BE2C (cell line): ENCODE data around the gene FLACC1.
"Not testable (repeated sequence)": the region's sequence is repeated elsewhere in the genome, so short reads cannot be mapped to it uniquely, and the experiment has no call there.

ENCODE experiments used
- DNase-seq: peaks from one replicate; pipeline ENCODE4 v3.0.0-alpha.2; 2020
- H3K27me3 ChIP-seq: fragments of 250-450 bp; sonication (Bioruptor Pico); 2 replicates; pipeline ENCODE4 v1.5.1; 2020; ENCODE audit warnings: mild to moderate bottlenecking
- H3K36me3 ChIP-seq: fragments of 250-450 bp; sonication (Bioruptor Pico); 2 replicates; pipeline ENCODE4 v1.5.1; 2020; ENCODE audit warnings: mild to moderate bottlenecking
- H3K4me1 ChIP-seq: fragments of 250-450 bp; sonication (Bioruptor Pico); 2 replicates; pipeline ENCODE4 v1.5.1; 2020
- H3K4me3 ChIP-seq: 2 replicates; pipeline ENCODE4 v1.5.1; 2011; ENCODE audit warnings: low read depth, low read length
- H3K9me3 ChIP-seq: fragments of 250-450 bp; sonication (Bioruptor Pico); 2 replicates; pipeline ENCODE4 v1.5.1; 2020
- CTCF ChIP-seq: IDR thresholded peaks from 2 replicates; pipeline ENCODE4 v1.5.1; 2012; ENCODE audit warnings: mild to moderate bottlenecking, low read depth, low read length

The FLACC1 gene

DNA sequence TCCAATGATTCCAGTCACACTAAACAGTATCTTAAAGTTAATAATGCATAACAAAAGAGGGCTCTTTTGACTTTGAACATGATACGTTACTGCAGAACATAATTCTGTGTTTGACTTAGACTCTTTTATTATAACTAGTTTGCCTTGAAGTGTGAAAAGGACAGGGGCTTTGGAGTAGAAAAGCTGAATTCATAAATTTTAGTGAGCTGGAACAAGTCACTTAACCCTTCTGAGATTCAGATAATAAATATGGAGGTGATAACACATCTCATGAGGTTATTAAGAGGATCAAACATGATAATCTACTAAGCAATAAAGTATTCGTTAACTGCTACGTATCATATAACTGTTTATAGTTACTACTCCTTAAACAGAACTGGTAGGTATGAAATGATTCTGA, 44.7 kb upstream of the FLACC1 start:
- Histone ChIP-seq H3K27me3 (no peaks in the 10 kb centered on the region), H3K36me3 (peaks cover 13% of the 10 kb centered on the region), H3K4me1 (peaks cover 35% of the 10 kb centered on the region), H3K4me3 (no peak overlapping the region), H3K9me3 (no peaks in the 10 kb centered on the region)
- DNase-seq = no peak
- no peak for TF ChIP-seq CTCF

GRCh38 chr2:201396595-201396994, 39.5 kb upstream of the FLACC1 start:
- Histone ChIP-seq H3K27me3 (no peaks in the 10 kb centered on the region), H3K4me1 (peaks cover 2% of the 10 kb centered on the region), H3K36me3 (peaks cover 26% of the 10 kb centered on the region), H3K4me3 (no peak overlapping the region), H3K9me3 (no peaks in the 10 kb centered on the region)
- DNase-seq = no peak
- no peak for TF ChIP-seq CTCF

DNA sequence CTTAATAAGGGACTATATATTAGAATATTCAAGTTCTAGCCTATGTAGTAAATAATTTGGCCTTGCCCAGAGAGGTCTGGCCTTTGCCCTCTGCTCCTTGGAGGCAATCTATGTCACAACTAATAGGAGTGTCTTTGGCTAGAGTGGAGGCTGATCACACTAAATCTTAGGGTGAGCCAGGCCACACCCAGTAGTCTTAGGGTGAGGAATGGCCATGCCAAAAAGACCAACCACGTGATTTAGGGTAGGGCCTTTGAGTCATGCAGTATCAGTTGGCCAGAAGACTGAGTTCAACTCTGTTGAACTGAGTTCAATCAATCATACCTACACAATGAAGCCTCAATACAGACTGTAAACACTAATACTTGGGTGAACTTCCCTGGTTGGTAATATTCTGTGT, 26.0 kb upstream of the FLACC1 start:
- H3K27me3 ChIP-seq = no peaks in the 10 kb centered on the region
- no peak for DNase-seq
- no peaks in the 10 kb centered on the region for H3K9me3 ChIP-seq
- no peak overlapping the region for H3K4me3 ChIP-seq
- TF ChIP-seq CTCF = no peak
- H3K4me1 ChIP-seq = no peaks in the 10 kb centered on the region
- peaks cover 36% of the 10 kb centered on the region for H3K36me3 ChIP-seq

DNA sequence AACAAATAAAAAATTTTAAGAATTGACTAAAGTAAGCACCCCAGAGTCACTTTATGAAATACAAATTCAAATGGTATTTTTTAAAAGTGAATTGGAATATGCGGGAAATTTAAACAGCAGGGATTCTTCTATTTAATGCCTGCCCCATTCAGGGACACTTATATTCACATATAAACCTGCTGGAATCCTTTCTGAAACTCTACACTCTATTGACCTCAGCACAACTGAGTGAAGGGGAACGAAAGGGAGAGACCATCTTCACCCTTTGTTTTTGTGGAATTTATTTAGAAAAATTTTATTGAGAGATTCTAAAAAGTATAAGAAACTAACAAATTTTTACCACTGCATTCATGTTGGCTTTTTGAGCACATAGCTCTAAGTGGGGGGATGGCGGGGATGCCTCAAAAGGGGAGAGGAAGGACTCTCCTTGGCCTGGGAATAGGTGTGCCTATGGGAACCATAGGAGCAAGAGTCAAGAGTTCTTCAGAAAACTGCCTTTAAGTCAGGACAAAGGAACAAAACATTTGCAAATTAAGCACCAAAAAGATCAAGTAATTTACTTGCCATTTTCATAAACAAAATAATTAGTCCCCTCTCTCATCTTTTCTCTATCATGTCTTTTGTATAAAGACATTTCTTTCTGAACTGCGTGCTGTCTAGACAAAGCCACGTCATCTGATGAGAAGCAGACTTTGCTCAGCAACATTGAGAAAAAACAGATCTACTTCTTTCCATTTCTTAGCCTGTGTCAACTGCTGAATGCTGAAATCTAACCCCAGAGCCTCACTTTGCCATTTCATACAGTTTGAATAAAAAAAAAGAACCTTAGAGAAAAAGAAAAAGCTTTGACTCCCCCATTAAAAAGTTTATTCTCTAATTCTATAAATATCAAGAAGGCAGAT, 21.6 kb upstream of the FLACC1 start:
- no peak for TF ChIP-seq CTCF

GRCh38 chr2:201377218-201377617, 20.1 kb upstream of the FLACC1 start:
- no peak for TF ChIP-seq CTCF
- H3K27me3 ChIP-seq = no peaks in the 10 kb centered on the region
- no peak for DNase-seq

More for the DNA sequence above, 21.6 kb upstream of the FLACC1 start:
- no peak for DNase-seq
- Histone ChIP-seq H3K4me1 (no peaks in the 10 kb centered on the region), H3K4me3 (no peak overlapping the region), H3K36me3 (peaks cover 15% of the 10 kb centered on the region), H3K9me3 (no peaks in the 10 kb centered on the region), H3K27me3 (no peaks in the 10 kb centered on the region)

DNA sequence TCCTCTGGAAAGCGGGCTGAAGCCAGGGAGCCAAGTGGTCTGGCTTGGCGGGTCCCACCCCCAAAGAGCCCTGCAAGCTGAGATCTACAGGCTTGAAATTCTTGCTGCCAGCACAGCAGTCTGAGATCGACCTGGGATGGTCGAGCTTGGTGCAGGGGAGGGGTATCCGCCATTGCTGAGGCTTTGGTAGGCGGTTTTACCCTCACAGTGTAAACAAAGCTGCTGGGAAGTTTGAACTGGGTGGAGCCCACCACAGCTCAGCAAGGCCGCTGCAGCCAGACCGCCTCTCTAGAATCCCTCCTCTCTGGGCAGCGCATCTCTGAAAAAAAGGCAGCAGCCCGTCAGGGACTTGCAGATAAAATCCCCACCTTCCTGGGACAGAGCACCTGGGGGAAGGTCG, 12.6 kb upstream of the FLACC1 start:
- Histone ChIP-seq H3K4me1 (no peaks in the 10 kb centered on the region), H3K36me3 (no peaks in the 10 kb centered on the region), H3K9me3 (no peaks in the 10 kb centered on the region), H3K27me3 (no peaks in the 10 kb centered on the region), H3K4me3 (no peak overlapping the region)
- no peak for DNase-seq
- no peak for TF ChIP-seq CTCF

More at GRCh38 chr2:201377218-201377617, 20.1 kb upstream of the FLACC1 start:
- no peaks in the 10 kb centered on the region for H3K9me3 ChIP-seq
- no peaks in the 10 kb centered on the region for H3K4me1 ChIP-seq
- H3K36me3 ChIP-seq = peaks cover 7% of the 10 kb centered on the region
- no peak overlapping the region for H3K4me3 ChIP-seq

DNA sequence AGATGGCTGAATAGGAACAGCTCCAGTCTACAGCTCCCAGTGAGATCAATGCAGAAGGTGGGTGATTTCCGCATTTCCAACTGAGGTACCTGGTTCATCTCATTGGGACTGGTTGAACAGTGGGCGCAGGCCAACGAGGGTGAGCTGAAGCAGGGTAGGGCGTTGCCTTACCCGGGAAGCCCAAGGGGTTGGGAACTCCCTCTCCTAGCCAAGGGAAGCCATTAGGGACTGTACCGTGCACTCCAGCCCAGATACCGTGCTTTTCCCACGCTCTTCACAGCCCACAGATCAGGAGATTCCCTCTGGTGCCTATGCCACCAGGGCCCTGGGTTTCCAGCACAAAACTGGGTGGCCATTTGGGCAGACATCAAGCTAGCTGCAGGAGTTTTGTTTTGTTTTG, 12.2 kb upstream of the FLACC1 start:
- not testable (repeated sequence) for H3K9me3 ChIP-seq, H3K4me3 ChIP-seq, DNase-seq, H3K4me1 ChIP-seq, H3K27me3 ChIP-seq, H3K36me3 ChIP-seq
